T-helper 17 cell (primary cell): ENCODE data around the gene ZDHHC9. TPM values are rescaled to one million over a fixed set of nuclear protein-coding genes. Genes with fewer than 3 reads are reported as not detected.
"Not testable (repeated sequence)": the region's sequence is repeated elsewhere in the genome, so short reads cannot be mapped to it uniquely, and the experiment has no call there.

Experiments
- ATAC-seq: fragments of 150-1000 bp; cut with Tn5 transposase; 2 replicates; pipeline ENCODE4 v1.10.0; 2021; ENCODE audit warnings: mild to moderate bottlenecking, moderate library complexity
- DNase-seq, 3 donors: peaks; one replicate each; pipeline versions ENCODE4 v3.0.0 to v3.0.0-alpha.2; 2020 to 2021
- H3K9me3 ChIP-seq: one replicate; pipeline ENCODE4 v1.7.0; 2013; ENCODE audit warnings: low read length, mild to moderate bottlenecking; ENCODE audit not compliant: control insufficient read depth, poor library complexity, severe bottlenecking
- H3K27ac Mint-ChIP-seq: one replicate; pipeline ENCODE4 v1.8.0; 2022; ENCODE audit warnings: mild to moderate bottlenecking, moderate library complexity, mixed read lengths
- H3K27me3 Mint-ChIP-seq: one replicate; pipeline ENCODE4 v1.8.0; 2022; ENCODE audit warnings: mixed read lengths
- H3K36me3 Mint-ChIP-seq: one replicate; pipeline ENCODE4 v1.8.0; 2022; ENCODE audit warnings: low read depth, mixed read lengths
- H3K4me1 Mint-ChIP-seq: one replicate; pipeline ENCODE4 v1.8.0; 2022; ENCODE audit warnings: mild to moderate bottlenecking, mixed read lengths
- H3K4me3 Mint-ChIP-seq: one replicate; pipeline ENCODE4 v1.8.0; 2022; ENCODE audit warnings: mild to moderate bottlenecking, moderate library complexity, mixed read lengths
- total RNA-seq, 4 donors: library from RNA in 2 of 4; stranded (reverse) in 2 of 4; gene quantifications; one replicate each; pipeline ENCODE4 v1.2.3 and lab custom pipeline; 2022 to 2026

Gene ZDHHC9
- total RNA-seq (1 to 10 TPM; 5.0 to 5.5 TPM), total RNA-seq (lab: John Stamatoyannopoulos, UW) (5.2 to 7.4 reads per million in 2 donors)

GRCh38 chrX:129843459-129844306 lies at the start of gene ZDHHC9:
Gene ZDHHC9, minus strand, starts transcription at chrX:129843886. Its CDS starts 1,941 bp downstream, at chrX:129841945.
- H3K4me1 Mint-ChIP-seq = peaks cover 12% of the 10 kb centered on the region

GRCh38 chrX:129877401-129877800 lies 33.7 kb upstream of the ZDHHC9 start:
- DNase-seq (no peak), ATAC-seq (no peak)
- no peaks in the 10 kb centered on the region for H3K36me3 Mint-ChIP-seq
- H3K27ac Mint-ChIP-seq = no peak overlapping the region
- H3K4me3 Mint-ChIP-seq = no peak overlapping the region
- no peaks in the 10 kb centered on the region for H3K27me3 Mint-ChIP-seq
- no peaks in the 10 kb centered on the region for H3K4me1 Mint-ChIP-seq
- no peaks in the 10 kb centered on the region for H3K9me3 ChIP-seq

More at GRCh38 chrX:129843459-129844306, at the start of gene ZDHHC9:
- Mint-ChIP-seq H3K36me3 (peaks cover 2% of the 10 kb centered on the region), H3K27me3 (no peaks in the 10 kb centered on the region), H3K27ac (peak within 1 kb of the TSS; percentile 67), H3K4me3 (peak within 1 kb of the TSS; percentile 92)
- DNase-seq (peak; percentile 70 to 79 (median 73)), ATAC-seq (peak; percentile 99)
- H3K9me3 ChIP-seq = no peaks in the 10 kb centered on the region

GRCh38 chrX:129876771-129877305 lies 33.2 kb upstream of the ZDHHC9 start:
- no peak for ATAC-seq
- H3K9me3 ChIP-seq = no peaks in the 10 kb centered on the region
- Mint-ChIP-seq H3K36me3 (no peaks in the 10 kb centered on the region), H3K27ac (no peak overlapping the region), H3K4me3 (no peak overlapping the region), H3K27me3 (no peaks in the 10 kb centered on the region), H3K4me1 (no peaks in the 10 kb centered on the region)
- no peak for DNase-seq

GRCh38 chrX:129875669-129876068 lies 32.0 kb upstream of the ZDHHC9 start:
- Mint-ChIP-seq H3K4me1 (no peaks in the 10 kb centered on the region), H3K4me3 (no peak overlapping the region), H3K36me3 (no peaks in the 10 kb centered on the region), H3K27me3 (no peaks in the 10 kb centered on the region), H3K27ac (no peak overlapping the region)
- H3K9me3 ChIP-seq = no peaks in the 10 kb centered on the region
- DNase-seq = no peak
- ATAC-seq = no peak

- H3K4me3 Mint-ChIP-seq = no peak overlapping the region
- no peaks in the 10 kb centered on the region for H3K9me3 ChIP-seq
- H3K4me1 Mint-ChIP-seq = no peaks in the 10 kb centered on the region
- no peaks in the 10 kb centered on the region for H3K27me3 Mint-ChIP-seq
- H3K36me3 Mint-ChIP-seq = no peaks in the 10 kb centered on the region
- H3K27ac Mint-ChIP-seq = no peak overlapping the region
- no peak for DNase-seq
- ATAC-seq = no peak
These were observed 28.8 kb upstream of the ZDHHC9 start for GRCh38 chrX:129872524-129872923.

GRCh38 chrX:129866321-129866720 lies 22.6 kb upstream of the ZDHHC9 start:
- H3K4me3 Mint-ChIP-seq, H3K9me3 ChIP-seq, ATAC-seq: not testable (repeated sequence)

GRCh38 chrX:129859134-129859533 lies 15.4 kb upstream of the ZDHHC9 start:
- ATAC-seq, H3K27ac Mint-ChIP-seq, H3K27me3 Mint-ChIP-seq, H3K4me3 Mint-ChIP-seq, H3K9me3 ChIP-seq, H3K4me1 Mint-ChIP-seq, H3K36me3 Mint-ChIP-seq, DNase-seq: not testable (repeated sequence)

More at GRCh38 chrX:129866321-129866720, 22.6 kb upstream of the ZDHHC9 start:
- not testable (repeated sequence) for H3K27me3 Mint-ChIP-seq, H3K36me3 Mint-ChIP-seq, H3K27ac Mint-ChIP-seq, H3K4me1 Mint-ChIP-seq, DNase-seq

- not testable (repeated sequence) for H3K4me1 Mint-ChIP-seq, H3K36me3 Mint-ChIP-seq, DNase-seq, H3K27ac Mint-ChIP-seq, H3K9me3 ChIP-seq, H3K4me3 Mint-ChIP-seq, H3K27me3 Mint-ChIP-seq, ATAC-seq
These were observed 8.1 kb upstream of the ZDHHC9 start for GRCh38 chrX:129851825-129852224.

GRCh38 chrX:129846716-129847115 lies 3.0 kb upstream of the ZDHHC9 start:
- Mint-ChIP-seq H3K4me1 (peaks cover 10% of the 10 kb centered on the region), H3K27ac (no peak overlapping the region), H3K4me3 (no peak overlapping the region), H3K36me3 (no peaks in the 10 kb centered on the region), H3K27me3 (no peaks in the 10 kb centered on the region)
- ATAC-seq (no peak), DNase-seq (no peak)
- no peaks in the 10 kb centered on the region for H3K9me3 ChIP-seq

GRCh38 chrX:129845616-129846190 lies 2.0 kb upstream of the ZDHHC9 start:
- no peaks in the 10 kb centered on the region for H3K27me3 Mint-ChIP-seq
- peaks cover 12% of the 10 kb centered on the region for H3K4me1 Mint-ChIP-seq
- H3K9me3 ChIP-seq = no peaks in the 10 kb centered on the region
- peaks cover 1% of the 10 kb centered on the region for H3K36me3 Mint-ChIP-seq
- DNase-seq (no peak), ATAC-seq (no peak)
- H3K27ac Mint-ChIP-seq = no peak overlapping the region
- no peak overlapping the region for H3K4me3 Mint-ChIP-seq

GRCh38 chrX:129843209-129843458 lies 552 bp downstream of the ZDHHC9 start:
- H3K4me3 Mint-ChIP-seq = peak overlapping the region; percentile 84
- ATAC-seq = no peak
- H3K36me3 Mint-ChIP-seq = peaks cover 2% of the 10 kb centered on the region
- no peak overlapping the region for H3K27ac Mint-ChIP-seq
- H3K27me3 Mint-ChIP-seq = no peaks in the 10 kb centered on the region
- peaks cover 12% of the 10 kb centered on the region for H3K4me1 Mint-ChIP-seq
- DNase-seq = no peak
- no peaks in the 10 kb centered on the region for H3K9me3 ChIP-seq

GRCh38 chrX:129842510-129843208 lies 1.0 kb downstream of the ZDHHC9 start:
- no peak for DNase-seq
- Mint-ChIP-seq H3K27me3 (no peaks in the 10 kb centered on the region), H3K27ac (no peak overlapping the region), H3K36me3 (peaks cover 2% of the 10 kb centered on the region), H3K4me1 (peaks cover 12% of the 10 kb centered on the region), H3K4me3 (peak overlapping the region; percentile 84)
- H3K9me3 ChIP-seq = no peaks in the 10 kb centered on the region
- ATAC-seq = no peak

GRCh38 chrX:129840344-129840743 lies 3.3 kb downstream of the ZDHHC9 start:
- no peak for DNase-seq
- H3K4me1 Mint-ChIP-seq = peaks cover 10% of the 10 kb centered on the region
- peaks cover 2% of the 10 kb centered on the region for H3K36me3 Mint-ChIP-seq
- no peak overlapping the region for H3K4me3 Mint-ChIP-seq
- H3K9me3 ChIP-seq = no peaks in the 10 kb centered on the region
- H3K27me3 Mint-ChIP-seq = no peaks in the 10 kb centered on the region
- no peak for ATAC-seq
- no peak overlapping the region for H3K27ac Mint-ChIP-seq
